GM23338 (cell line): ENCODE data around the gene MKI67. TPM values are rescaled to one million over a fixed set of nuclear protein-coding genes. Genes with fewer than 3 reads are reported as not detected.

Experiments used
- ATAC-seq: fragments of 200-7000 bp; cut with Tn5 transposase; 3 replicates; pipeline ENCODE4 v1.9.1; 2020
- DNase-seq: peaks from one replicate; pipeline ENCODE4 v3.0.0-alpha.2; 2015; ENCODE audit warnings: low spot score
- H2AFZ ChIP-seq: fragments of 200-600 bp; sonication (generic); 2 replicates; pipeline ENCODE4 v1.8.0; 2016; ENCODE audit warnings: antibody characterized with exemption, mild to moderate bottlenecking, moderate library complexity
- H3F3A ChIP-seq: fragments of 200-600 bp; sonication (generic); replicated peaks from 2 replicates; pipeline ENCODE4 v1.8.0; 2017; ENCODE audit warnings: antibody characterized with exemption, mixed run types, low read depth
- H3K27ac ChIP-seq: fragments of 200-600 bp; sonication (generic); 2 replicates; pipeline ENCODE4 v1.6.1; 2016; ENCODE audit warnings: low read depth
- H3K27me3 ChIP-seq: fragments of 200-600 bp; sonication (generic); 2 replicates; pipeline ENCODE4 v1.8.0; 2016; ENCODE audit warnings: mild to moderate bottlenecking, mixed run types, moderate library complexity; ENCODE audit not compliant: insufficient read depth
- H3K36me3 ChIP-seq: fragments of 200-600 bp; sonication (generic); 2 replicates; pipeline ENCODE4 v1.8.0; 2016; ENCODE audit warnings: mild to moderate bottlenecking; ENCODE audit not compliant: insufficient read depth
- H3K4me1 ChIP-seq: fragments of 200-600 bp; sonication (generic); 2 replicates; pipeline ENCODE4 v1.8.0; 2016; ENCODE audit warnings: mild to moderate bottlenecking, moderate library complexity; ENCODE audit not compliant: insufficient read depth
- H3K4me2 ChIP-seq: fragments of 200-600 bp; sonication (generic); 2 replicates; pipeline ENCODE4 v1.7.1; 2017; ENCODE audit warnings: mixed run types
- H3K4me3 ChIP-seq: fragments of 200-600 bp; sonication (generic); 2 replicates; pipeline ENCODE4 v1.6.1; 2016; ENCODE audit warnings: mixed run types
- H3K79me2 ChIP-seq: fragments of 200-600 bp; sonication (generic); replicated peaks from 2 replicates; pipeline ENCODE4 v1.8.0; 2017; ENCODE audit warnings: mild to moderate bottlenecking; ENCODE audit not compliant: insufficient read depth
- H3K9me2 ChIP-seq: fragments of 200-600 bp; sonication (generic); 2 replicates; pipeline ENCODE4 v1.8.0; 2017; ENCODE audit not compliant: insufficient read depth
- H4K20me1 ChIP-seq: fragments of 200-600 bp; sonication (generic); replicated peaks from 2 replicates; pipeline ENCODE4 v1.8.0; 2017; ENCODE audit warnings: mild to moderate bottlenecking; ENCODE audit not compliant: insufficient read depth
- H3K27ac Mint-ChIP-seq: 2 replicates; pipeline ENCODE4 v1.8.0; 2020; ENCODE audit warnings: inconsistent platforms, mild to moderate bottlenecking, moderate library complexity, mixed read lengths
- H3K27me3 Mint-ChIP-seq: 3 replicates; pipeline ENCODE4 v1.8.0; 2022; ENCODE audit warnings: low read depth, mild to moderate bottlenecking, moderate library complexity, mixed read lengths, inconsistent platforms; ENCODE audit not compliant: insufficient read depth, poor library complexity
- H3K36me3 Mint-ChIP-seq: 3 replicates; pipeline ENCODE4 v1.8.0; 2021; ENCODE audit warnings: low read depth, mild to moderate bottlenecking, inconsistent platforms, moderate library complexity, mixed read lengths
- H3K4me1 Mint-ChIP-seq: 3 replicates; pipeline ENCODE4 v1.8.0; 2020; ENCODE audit warnings: mild to moderate bottlenecking, inconsistent platforms, mixed read lengths
- H3K4me3 Mint-ChIP-seq: 3 replicates; pipeline ENCODE4 v1.8.0; 2021; ENCODE audit warnings: moderate library complexity, mild to moderate bottlenecking, inconsistent platforms, mixed read lengths
- H3K9me3 Mint-ChIP-seq: 3 replicates; pipeline ENCODE4 v1.8.0; 2020; ENCODE audit warnings: moderate library complexity, mild to moderate bottlenecking, inconsistent platforms, mixed read lengths
- CREB1 ChIP-seq: fragments of 250-450 bp; sonication (Bioruptor Pico); IDR thresholded peaks from 2 replicates; pipeline ENCODE4 v1.5.0; 2020; ENCODE audit warnings: low read depth, mild to moderate bottlenecking, moderate library complexity
- CTCF ChIP-seq, 2 experiments: fragments of 200-600 bp in 1 of 2; sonication (generic) in 1 of 2; conservative IDR thresholded peaks; 2 replicates each; pipeline versions ENCODE4 v1.5.1 to v1.6.1; 2016 to 2017; ENCODE audit warnings: antibody characterized with exemption in 2 of 2, low read depth in 2 of 2, mild to moderate bottlenecking in 2 of 2, moderate library complexity in 1 of 2
- ETS1 ChIP-seq: IDR thresholded peaks from 2 replicates; pipeline ENCODE4 v1.6.1; 2016; ENCODE audit warnings: antibody characterized with exemption
- EZH2 ChIP-seq: fragments of 200-600 bp; sonication (generic); IDR thresholded peaks from one replicate; pipeline ENCODE4 v1.8.0; 2017; ENCODE audit warnings: antibody characterized with exemption, mild to moderate bottlenecking, low read depth; ENCODE audit not compliant: unreplicated experiment
- EZH2phosphoT487 ChIP-seq: fragments of 200-600 bp; sonication (generic); IDR thresholded peaks from one replicate; pipeline ENCODE4 v1.8.1; 2018; ENCODE audit warnings: antibody characterized with exemption; ENCODE audit not compliant: unreplicated experiment
- JUNB ChIP-seq: IDR thresholded peaks from one replicate; pipeline ENCODE4 v1.6.1; 2016; ENCODE audit warnings: antibody characterized with exemption; ENCODE audit not compliant: unreplicated experiment
- POLR2AphosphoS5 ChIP-seq: IDR thresholded peaks from 2 replicates; pipeline ENCODE4 v1.6.1; 2016; ENCODE audit warnings: antibody characterized with exemption, low read depth
- REST ChIP-seq: IDR thresholded peaks from one replicate; pipeline ENCODE4 v1.6.1; 2018; ENCODE audit warnings: antibody characterized with exemption; ENCODE audit not compliant: unreplicated experiment
- STAT1 ChIP-seq: IDR thresholded peaks from one replicate; pipeline ENCODE4 v1.6.1; 2016; ENCODE audit warnings: antibody characterized with exemption; ENCODE audit not compliant: unreplicated experiment
- ZNF114 ChIP-seq: fragments of 250-450 bp; sonication (Bioruptor Pico); IDR thresholded peaks from 2 replicates; pipeline ENCODE4 v1.5.0; 2020; ENCODE audit warnings: mild to moderate bottlenecking, moderate library complexity
- ZNF331 ChIP-seq: fragments of 250-450 bp; sonication (Bioruptor Pico); IDR thresholded peaks from 2 replicates; pipeline ENCODE4 v1.5.0; 2020; ENCODE audit warnings: low read depth, mild to moderate bottlenecking, moderate library complexity
- polyA plus RNA-seq: library from polyadenylated mRNA; unstranded; fragments of >200 nt; fragmentation: Nextera tagmentation; extraction: Ambion mirVana; gene quantifications from 2 replicates; pipeline ENCODE4 v1.2.1, GENCODE V29; 2016
- total RNA-seq: library from RNA; depleted of rRNA; stranded (reverse); fragments of >200 nt; shearing (Covaris generic); gene quantifications from 2 replicates; pipeline ENCODE4 v1.2.3, GENCODE V29; 2014

MKI67 gene
- total and polyA plus RNA-seq, 2 experiments from 2014 or later = 58.0 to 103 TPM

- no peaks in the 10 kb centered on the region for H3K9me2 ChIP-seq
These were observed 59.3 kb downstream of the MKI67 start for GRCh38 chr10:128066870-128067382.

GRCh38 chr10:128065881-128066534, 60.2 kb downstream of the MKI67 start:
- Mint-ChIP-seq H3K4me3 (no peak overlapping the region), H3K27me3 (peaks cover 17% of the 10 kb centered on the region), H3K36me3 (peaks cover 5% of the 10 kb centered on the region; the same call in 1 of the 3 replicates), H3K27ac (no peak overlapping the region), H3K9me3 (no peaks in the 10 kb centered on the region), H3K4me1 (peaks cover 36% of the 10 kb centered on the region)
- no peaks in the 10 kb centered on the region for H4K20me1 ChIP-seq
- H3K79me2 ChIP-seq = no peaks in the 10 kb centered on the region
- no peak overlapping the region for H2AFZ ChIP-seq
- no peak overlapping the region for H3K4me3 ChIP-seq
- H3K27me3 ChIP-seq = no peaks in the 10 kb centered on the region
- no peak overlapping the region for H3K27ac ChIP-seq
- no peaks in the 10 kb centered on the region for H3K36me3 ChIP-seq
- H3K4me2 ChIP-seq = no peak overlapping the region
- H3K9me2 ChIP-seq = no peaks in the 10 kb centered on the region
- DNase-seq (no peak), ATAC-seq (no peak)
- peaks cover 15% of the 10 kb centered on the region for H3K4me1 ChIP-seq
- H3F3A ChIP-seq = no peaks in the 10 kb centered on the region
- no peak for TF ChIP-seq EZH2
- no peak for TF ChIP-seq STAT1
- no peak for TF ChIP-seq CREB1 (CRISPR knock-in tag)
- TF ChIP-seq CTCF (conservative IDR thresholded peaks at IDR 0.05; ENCODE audit: low read depth in 2 of 2) = no peak
- TF ChIP-seq JUNB = no peak
- no peak for TF ChIP-seq EZH2phosphoT487
- TF ChIP-seq ZNF114 (CRISPR knock-in tag) = no peak
- no peak for TF ChIP-seq POLR2AphosphoS5

More at GRCh38 chr10:128066870-128067382, 59.3 kb downstream of the MKI67 start:
- no peak for DNase-seq
- TF ChIP-seq EZH2phosphoT487 (no peak), REST (no peak), ETS1 (no peak), ZNF114 (CRISPR knock-in tag) (no peak), ZNF331 (CRISPR knock-in tag) (no peak)
- Histone ChIP-seq H3F3A (no peaks in the 10 kb centered on the region), H3K79me2 (no peaks in the 10 kb centered on the region), H2AFZ (no peak overlapping the region), H3K27me3 (no peaks in the 10 kb centered on the region), H3K27ac (no peak overlapping the region), H3K4me3 (no peak overlapping the region), H3K4me2 (no peak overlapping the region), H3K4me1 (peaks cover 15% of the 10 kb centered on the region), H3K36me3 (no peaks in the 10 kb centered on the region), H4K20me1 (no peaks in the 10 kb centered on the region)
- Mint-ChIP-seq H3K4me1 (peaks cover 37% of the 10 kb centered on the region), H3K27ac (no peak overlapping the region), H3K4me3 (no peak overlapping the region), H3K9me3 (no peaks in the 10 kb centered on the region), H3K36me3 (peaks cover 5% of the 10 kb centered on the region; the same call in 1 of the 3 replicates), H3K27me3 (peaks cover 17% of the 10 kb centered on the region)
- no peak for ATAC-seq
